SK-MEL-5 (cell line): ENCODE results near the gene SEZ6L2. TPM values are rescaled to one million over a fixed set of nuclear protein-coding genes. Genes with fewer than 3 reads are reported as not detected.
"Not testable (repeated sequence)": the region's sequence is repeated elsewhere in the genome, so short reads cannot be mapped to it uniquely, and the experiment has no call there.

Source experiments
- DNase-seq: peaks from one replicate; pipeline ENCODE4 v3.0.0-alpha.2; 2016; ENCODE audit warnings: low read depth, low spot score
- in situ Hi-C: cut with HindIII; loops from 2 replicates; pipeline ENCODE4 v1.10.0; 2016; ENCODE audit warnings: low sequenced_read_pairs, high pct_unique_total_duplicates, low pct_unique_long_range_greater_than_20kb
- total RNA-seq: library from RNA; depleted of rRNA; stranded (reverse); fragments of >200 nt; shearing (Covaris generic); gene quantifications from 2 replicates; pipeline ENCODE4 v1.2.3, GENCODE V29; 2014

The SEZ6L2 gene
- total RNA-seq, 1 experiment from 2014 or later: 8.7 TPM

GRCh38 chr16:29898135-29898803 is 1.1 kb downstream of the SEZ6L2 start:
- in situ Hi-C loops: no loop called here

GRCh38 chr16:29897333-29897732 is 2.0 kb downstream of the SEZ6L2 start:
- in situ Hi-C loops: no loop called here
- no peak for DNase-seq

More at GRCh38 chr16:29898135-29898803, 1.1 kb downstream of the SEZ6L2 start:
- no peak for DNase-seq

- in situ Hi-C loops: no loop called here
- DNase-seq: no peak
These were observed 2.5 kb downstream of the SEZ6L2 start for GRCh38 chr16:29896841-29897240.

DNA sequence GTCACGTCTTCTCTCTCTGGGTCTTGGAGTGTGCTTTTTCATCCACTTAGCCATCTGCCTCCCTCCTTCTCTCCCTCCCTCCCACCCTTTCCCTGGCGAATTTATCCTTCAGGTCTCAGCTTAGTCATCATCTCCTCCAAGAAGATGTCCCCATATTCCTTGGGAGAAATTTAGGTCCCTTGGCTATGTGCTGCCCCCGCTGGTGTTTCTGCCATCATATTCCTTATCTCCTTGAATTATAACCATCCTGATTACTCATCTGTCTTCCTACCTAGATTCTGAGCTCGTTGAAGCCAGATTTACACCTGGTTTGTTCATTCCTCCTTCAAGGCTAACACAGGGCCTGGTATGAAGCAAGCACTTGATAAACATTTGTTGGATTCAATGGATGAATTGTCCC is 5.0 kb downstream of the SEZ6L2 start:
- in situ Hi-C loops: no loop called here
- DNase-seq: no peak

- in situ Hi-C loops: no loop called here
- no peak for DNase-seq
These were observed 5.8 kb downstream of the SEZ6L2 start for GRCh38 chr16:29893553-29893952.

DNA sequence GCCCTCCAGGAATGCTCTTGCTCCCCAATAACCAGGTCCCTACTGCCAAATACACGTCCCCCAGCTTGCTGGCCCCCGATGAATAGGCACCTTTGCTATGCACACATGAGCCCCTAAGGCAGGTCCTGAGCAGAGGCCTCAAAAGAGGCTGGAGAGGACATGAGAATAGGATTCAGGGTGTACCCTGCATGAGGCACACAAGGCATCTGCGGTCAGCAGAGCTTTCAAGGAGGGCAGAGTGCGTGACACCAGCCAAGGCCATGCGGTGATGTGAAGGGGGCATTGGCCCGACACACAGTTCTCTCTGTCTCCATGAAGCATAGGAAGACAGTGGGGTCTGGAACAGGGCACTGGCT is 6.9 kb downstream of the SEZ6L2 start:
- no peak for DNase-seq
- in situ Hi-C loops: no loop called here

DNA sequence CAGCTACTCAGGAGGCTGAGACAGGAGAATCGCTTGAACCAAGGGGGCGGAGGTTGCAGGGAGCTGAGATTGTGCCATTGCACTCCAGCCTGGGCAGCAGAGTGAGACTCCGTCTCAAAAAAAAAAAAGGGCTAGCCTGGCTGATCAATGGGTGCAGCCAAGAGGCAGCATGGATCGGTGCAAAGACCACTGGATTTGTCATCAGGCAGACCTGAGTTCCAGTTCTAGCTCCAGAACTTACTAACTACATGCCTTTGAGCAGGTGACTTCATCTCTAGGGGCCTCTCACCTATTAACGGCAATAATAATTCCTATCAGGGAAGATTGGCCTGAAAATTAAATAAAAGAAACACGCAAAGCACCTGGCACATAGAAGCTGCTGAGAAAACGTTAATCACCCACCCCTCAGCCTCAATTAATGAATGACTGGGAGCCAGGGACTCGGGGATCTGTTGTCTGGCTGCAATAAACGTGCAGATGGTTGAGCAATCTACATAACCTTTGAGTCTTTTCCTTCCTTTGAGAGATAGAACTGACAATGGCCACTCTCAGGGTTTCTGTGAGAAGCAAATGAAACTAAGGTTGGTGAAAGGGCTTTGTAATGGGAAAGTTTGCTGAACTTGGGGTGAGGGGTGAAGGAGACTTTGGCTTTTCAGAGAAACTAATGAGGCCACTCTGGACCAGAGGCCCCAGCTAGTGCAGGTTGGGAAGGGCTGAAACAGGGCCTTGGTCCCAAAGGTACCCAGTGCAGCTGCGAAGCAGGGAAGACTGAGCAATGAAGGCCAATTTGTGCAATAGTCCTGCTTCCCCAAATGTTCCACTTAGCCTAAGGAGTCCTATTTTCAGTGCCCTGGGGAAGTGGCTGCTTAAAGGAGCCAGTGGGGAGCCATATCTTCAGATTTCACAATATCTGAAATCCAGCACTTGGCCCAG is 7.6 kb downstream of the SEZ6L2 start:
- no peak for DNase-seq
- in situ Hi-C loops: no loop called here

DNA sequence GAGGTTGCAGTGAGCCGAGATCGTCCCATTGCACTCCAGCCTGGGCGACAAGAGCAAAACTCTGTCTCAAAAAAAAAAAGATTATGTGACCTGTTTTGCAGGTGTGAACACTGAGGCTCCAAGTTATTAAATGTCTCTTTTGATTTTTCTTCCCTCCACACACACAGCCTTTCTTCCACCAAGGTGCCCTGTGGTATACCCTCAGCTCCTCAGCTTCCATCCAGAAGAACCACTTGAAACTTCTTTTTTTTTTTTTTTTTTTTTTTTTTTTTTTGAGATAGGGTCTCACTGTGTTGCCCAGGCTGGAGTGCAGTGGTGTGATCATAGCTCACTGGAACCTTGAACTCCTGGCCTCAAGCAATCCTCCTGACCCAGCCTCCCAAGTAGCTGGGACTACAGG is 10.0 kb downstream of the SEZ6L2 start:
- DNase-seq, in situ Hi-C loops: not testable (repeated sequence)

- in situ Hi-C loops: no loop called here
These were observed 15.4 kb downstream of the SEZ6L2 start for GRCh38 chr16:29883987-29884386.

GRCh38 chr16:29881050-29881449 is 18.3 kb downstream of the SEZ6L2 start:
- in situ Hi-C loops: no loop called here
- no peak for DNase-seq

More at GRCh38 chr16:29883987-29884386, 15.4 kb downstream of the SEZ6L2 start:
- no peak for DNase-seq

GRCh38 chr16:29878172-29878571 is 21.2 kb downstream of the SEZ6L2 start:
- in situ Hi-C loops: no loop called here
- no peak for DNase-seq

- peak; percentile 25 for DNase-seq
- in situ Hi-C loops: no loop called here
These were observed 21.9 kb downstream of the SEZ6L2 start for GRCh38 chr16:29877266-29877961.

- DNase-seq: no peak
- in situ Hi-C loops: no loop called here
These were observed 22.6 kb downstream of the SEZ6L2 start for GRCh38 chr16:29876594-29877249.

DNA sequence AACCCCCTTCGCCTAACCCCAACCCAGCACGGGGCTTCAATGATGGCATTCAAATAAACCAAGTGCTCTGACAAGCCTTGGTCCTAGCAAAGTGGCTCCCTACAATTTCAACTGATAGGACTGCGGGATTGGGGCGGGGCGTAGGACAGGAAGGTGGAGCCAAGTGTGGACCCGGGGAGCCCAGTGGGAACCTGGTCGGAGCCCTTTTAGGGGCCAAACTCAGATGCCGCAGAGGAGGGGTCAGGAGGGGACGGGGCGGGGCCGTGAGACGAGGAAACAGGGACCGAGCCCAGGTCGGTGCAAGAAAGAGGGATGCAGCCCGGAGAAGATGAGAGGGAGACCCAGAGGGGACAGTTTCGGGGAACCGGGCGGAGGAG is 23.1 kb downstream of the SEZ6L2 start:
- no peak for DNase-seq
- in situ Hi-C loops: no loop called here

DNA sequence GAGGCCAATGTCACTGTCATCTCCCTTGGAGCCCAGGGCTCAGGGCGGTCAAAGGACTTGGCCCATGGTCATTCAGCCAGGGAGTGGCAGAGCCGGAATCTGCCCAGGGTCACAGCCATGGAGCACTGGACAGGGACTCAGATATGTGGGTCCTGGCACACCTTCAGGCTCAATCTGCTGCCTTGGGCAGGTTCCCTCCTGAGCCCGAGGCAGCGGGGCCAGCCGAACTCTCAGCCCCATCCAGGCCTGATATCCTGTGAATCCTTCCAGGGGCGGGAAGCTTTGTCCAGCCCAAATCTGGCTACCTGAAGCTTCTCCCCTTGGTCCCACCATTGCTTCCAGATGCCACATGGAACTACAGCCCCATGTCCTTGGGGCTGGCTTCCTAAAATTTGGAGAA is 24.1 kb downstream of the SEZ6L2 start:
- in situ Hi-C loops: no loop called here
- no peak for DNase-seq

DNA sequence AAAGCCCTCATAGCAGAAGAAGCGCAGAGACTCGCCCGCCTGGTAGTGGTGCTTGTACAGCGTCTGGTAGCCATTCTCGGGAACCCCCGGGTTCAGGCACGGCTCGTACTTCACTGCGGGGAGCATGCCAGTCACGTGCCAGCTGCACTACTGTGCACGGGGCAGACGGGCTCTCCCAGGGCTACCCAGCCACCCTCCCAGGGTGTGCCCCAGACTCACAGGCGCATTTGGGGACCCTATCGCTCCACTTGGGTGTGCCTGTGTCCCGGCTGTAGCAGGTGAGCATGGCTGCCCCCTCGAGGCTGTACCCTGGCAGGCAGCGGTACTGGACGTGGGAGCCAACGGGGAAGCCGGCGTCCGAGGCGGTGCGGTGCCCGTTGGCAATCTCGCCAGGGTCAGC is 26.0 kb downstream of the SEZ6L2 start:
- in situ Hi-C loops: no loop called here
- DNase-seq: no peak

DNA sequence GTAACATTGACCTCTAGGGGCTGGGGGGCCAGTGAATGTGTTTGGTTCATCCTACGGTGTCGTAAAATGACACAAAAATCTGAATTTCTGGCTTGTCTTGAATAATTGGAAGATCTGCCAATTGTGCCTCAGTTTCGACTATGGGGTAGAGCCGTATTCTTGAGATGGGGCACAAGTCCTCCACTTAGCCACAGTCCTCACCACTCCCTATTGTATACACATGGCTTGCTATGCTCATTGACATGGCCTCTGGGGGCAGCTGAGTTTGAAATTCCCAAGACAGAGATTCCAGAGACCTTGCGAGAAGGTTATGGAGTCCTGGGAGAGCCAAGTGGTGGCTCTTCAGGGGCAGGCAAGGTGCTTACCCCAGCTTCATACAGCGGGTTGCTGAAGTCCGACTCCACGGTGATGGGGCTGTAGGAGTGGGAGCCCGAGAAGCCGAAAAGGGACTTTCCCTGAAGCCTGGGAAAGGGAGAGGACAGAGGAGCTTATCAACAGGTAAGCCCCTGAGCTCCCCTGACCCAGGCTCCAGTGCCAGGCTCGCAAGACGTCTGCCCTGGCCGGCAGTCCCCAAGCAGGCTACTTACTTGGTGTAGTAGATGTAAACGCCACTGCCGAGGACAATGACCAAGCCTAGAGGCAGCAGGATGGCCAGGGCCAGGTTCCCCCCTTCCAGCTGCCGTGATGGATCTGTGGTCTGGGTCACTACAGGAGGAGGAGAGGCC is 27.4 kb downstream of the SEZ6L2 start:
- in situ Hi-C loops: no loop called here
- DNase-seq: no peak
